ENCODE measurements around the gene TRIO.

DNA sequence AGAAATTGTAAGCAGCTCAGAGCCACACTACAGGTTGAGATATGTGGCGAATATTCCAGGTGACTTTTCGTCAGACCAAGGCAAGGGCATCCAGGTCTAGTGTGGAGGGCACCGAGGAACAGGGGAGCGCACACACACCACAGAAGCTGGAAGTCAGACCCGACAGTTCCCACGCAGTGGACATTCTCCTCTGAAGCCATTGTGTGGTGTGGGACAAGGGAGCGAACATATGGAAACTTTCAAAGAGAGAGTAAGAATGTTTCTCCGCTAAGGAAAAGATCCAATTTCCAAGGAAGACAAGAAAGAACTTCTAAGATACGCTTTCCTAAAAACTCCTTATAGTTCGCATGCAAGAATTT, 297.1 kb downstream of the TRIO start:
- TF ChIP-seq, protein P1, sequence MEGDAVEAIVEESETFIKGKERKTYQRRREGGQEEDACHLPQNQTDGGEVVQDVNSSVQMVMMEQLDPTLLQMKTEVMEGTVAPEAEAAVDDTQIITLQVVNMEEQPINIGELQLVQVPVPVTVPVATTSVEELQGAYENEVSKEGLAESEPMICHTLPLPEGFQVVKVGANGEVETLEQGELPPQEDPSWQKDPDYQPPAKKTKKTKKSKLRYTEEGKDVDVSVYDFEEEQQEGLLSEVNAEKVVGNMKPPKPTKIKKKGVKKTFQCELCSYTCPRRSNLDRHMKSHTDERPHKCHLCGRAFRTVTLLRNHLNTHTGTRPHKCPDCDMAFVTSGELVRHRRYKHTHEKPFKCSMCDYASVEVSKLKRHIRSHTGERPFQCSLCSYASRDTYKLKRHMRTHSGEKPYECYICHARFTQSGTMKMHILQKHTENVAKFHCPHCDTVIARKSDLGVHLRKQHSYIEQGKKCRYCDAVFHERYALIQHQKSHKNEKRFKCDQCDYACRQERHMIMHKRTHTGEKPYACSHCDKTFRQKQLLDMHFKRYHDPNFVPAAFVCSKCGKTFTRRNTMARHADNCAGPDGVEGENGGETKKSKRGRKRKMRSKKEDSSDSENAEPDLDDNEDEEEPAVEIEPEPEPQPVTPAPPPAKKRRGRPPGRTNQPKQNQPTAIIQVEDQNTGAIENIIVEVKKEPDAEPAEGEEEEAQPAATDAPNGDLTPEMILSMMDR (conservative IDR thresholded peaks at IDR 0.05 in 1 of 2, IDR thresholded peaks at IDR 0.05 in 1 of 2; ENCODE audit: low read depth in 1 of 2, low read length in 2 of 2), result no peak
- TF ChIP-seq EZH2 (IDR thresholded peaks at IDR 0.05; ENCODE audit: low read length, missing control alignments), result no peak
